OCI-LY3 (cell line): ENCODE measurements around the gene NBDY.
A peak's percentile ranks its signal among the peaks of the same experiment; 100 is the strongest.

Source experiments
- H2AFZ ChIP-seq: fragments of 200-600, 300-600 bp; shearing (Covaris generic); 2 replicates; pipeline ENCODE4 v1.6.0; 2014; ENCODE audit warnings: antibody characterized with exemption, low read depth, low read length
- H3K27ac ChIP-seq: fragments of 200-600, 300-600 bp; sonication (generic); 2 replicates; pipeline ENCODE4 v1.5.1; 2014; ENCODE audit warnings: mild to moderate bottlenecking, low read length, moderate library complexity, mixed read lengths
- H3K27me3 ChIP-seq: fragments of 200-600, 300-600 bp; sonication (generic); 2 replicates; pipeline ENCODE4 v1.6.1; 2014; ENCODE audit warnings: low read depth, low read length, mixed read lengths
- H3K36me3 ChIP-seq: fragments of 200-600, 300-600 bp; sonication (generic); replicated peaks from 2 replicates; pipeline ENCODE3; 2014; ENCODE audit warnings: low read depth, low read length, mixed read lengths
- H3K4me1 ChIP-seq: fragments of 300-600, 200-600 bp; sonication (generic); 2 replicates; pipeline ENCODE4 v1.6.1; 2014; ENCODE audit warnings: low read length, mixed read lengths
- H3K4me2 ChIP-seq: fragments of 200-600, 300-600 bp; sonication (generic); 2 replicates; pipeline ENCODE4 v1.6.1; 2014; ENCODE audit warnings: low read length, mixed read lengths
- H3K4me3 ChIP-seq: fragments of 300-600, 200-600 bp; sonication (generic); 2 replicates; pipeline ENCODE4 v1.5.1; 2014; ENCODE audit warnings: antibody characterized with exemption, mild to moderate bottlenecking, low read length, moderate library complexity
- H3K79me2 ChIP-seq: fragments of 300-600, 200-600 bp; shearing (Covaris generic); 2 replicates; pipeline ENCODE4 v1.6.1; 2014; ENCODE audit warnings: mild to moderate bottlenecking, low read length, mixed read lengths
- H3K9ac ChIP-seq: fragments of 300-600, 200-600 bp; shearing (Covaris generic); 2 replicates; pipeline ENCODE4 v1.6.0; 2014; ENCODE audit warnings: mild to moderate bottlenecking, low read length, moderate library complexity
- H3K9me3 ChIP-seq: fragments of 200-600, 300-600 bp; shearing (Covaris generic); 2 replicates; pipeline ENCODE4 v1.6.1; 2014; ENCODE audit warnings: low read length, mixed read lengths; ENCODE audit not compliant: insufficient read depth
- H4K20me1 ChIP-seq: fragments of 200-600, 300-600 bp; sonication (generic); 2 replicates; pipeline ENCODE4 v1.6.1; 2016; ENCODE audit warnings: low read length, mixed read lengths; ENCODE audit not compliant: insufficient read depth
- CTCF ChIP-seq: fragments of 200-600, 300-600 bp; sonication (generic); IDR thresholded peaks from 2 replicates; pipeline ENCODE4 v1.5.1; 2014; ENCODE audit warnings: antibody characterized with exemption, low read length, low read depth
- EZH2phosphoT487 ChIP-seq: fragments of 200-600 bp; shearing (Covaris generic); IDR thresholded peaks from 2 replicates; pipeline ENCODE4 v1.6.1; 2018; ENCODE audit warnings: antibody characterized with exemption, mixed run types, low read depth

The NBDY gene

GRCh38 chrX:56762220-56762619 lies 33.2 kb downstream of the NBDY start:
- TF ChIP-seq CTCF (no peak), EZH2phosphoT487 (no peak)
- peaks cover 7% of the 10 kb centered on the region; the same call in 1 of the 2 replicates for H3K79me2 ChIP-seq
- peaks cover 47% of the 10 kb centered on the region for H3K4me1 ChIP-seq
- peak overlapping the region; percentile 31; the same call in 1 of the 2 replicates for H3K27ac ChIP-seq
- H3K9ac ChIP-seq: no peak overlapping the region
- H4K20me1 ChIP-seq: no peaks in the 10 kb centered on the region
- no peaks in the 10 kb centered on the region for H3K9me3 ChIP-seq
- no peak overlapping the region for H2AFZ ChIP-seq
- no peaks in the 10 kb centered on the region for H3K36me3 ChIP-seq
- peak overlapping the region; percentile 9; the same call in 1 of the 2 replicates for H3K4me3 ChIP-seq
- no peaks in the 10 kb centered on the region for H3K27me3 ChIP-seq
- H3K4me2 ChIP-seq: peak overlapping the region; percentile 90

GRCh38 chrX:56762707-56763555 lies 33.9 kb downstream of the NBDY start:
- Histone ChIP-seq H2AFZ (no peak overlapping the region), H3K79me2 (peaks cover 7% of the 10 kb centered on the region; the same call in 1 of the 2 replicates), H4K20me1 (no peaks in the 10 kb centered on the region), H3K27ac (peak overlapping the region; percentile 91), H3K9ac (peak overlapping the region; percentile 81; the same call in 1 of the 2 replicates), H3K27me3 (no peaks in the 10 kb centered on the region), H3K4me3 (peak overlapping the region; percentile 9; the same call in 1 of the 2 replicates), H3K4me2 (peak overlapping the region; percentile 90), H3K4me1 (peaks cover 43% of the 10 kb centered on the region), H3K9me3 (no peaks in the 10 kb centered on the region), H3K36me3 (no peaks in the 10 kb centered on the region)
- no peak for TF ChIP-seq CTCF
- no peak for TF ChIP-seq EZH2phosphoT487

- TF ChIP-seq CTCF: peak; percentile 54
- TF ChIP-seq EZH2phosphoT487: no peak
- peak overlapping the region; percentile 81 for H3K9ac ChIP-seq
- peaks cover 43% of the 10 kb centered on the region for H3K4me1 ChIP-seq
- H3K9me3 ChIP-seq: no peaks in the 10 kb centered on the region
- H3K27me3 ChIP-seq: no peaks in the 10 kb centered on the region
- no peaks in the 10 kb centered on the region for H3K36me3 ChIP-seq
- peak overlapping the region; percentile 76 for H3K4me3 ChIP-seq
- H3K4me2 ChIP-seq: peak overlapping the region; percentile 90
- no peaks in the 10 kb centered on the region for H4K20me1 ChIP-seq
- H3K79me2 ChIP-seq: peaks cover 7% of the 10 kb centered on the region; the same call in 1 of the 2 replicates
- H2AFZ ChIP-seq: peak overlapping the region; percentile 74; the same call in 1 of the 2 replicates
- peak overlapping the region; percentile 91 for H3K27ac ChIP-seq
Observed at GRCh38 chrX:56763556-56764152, 34.6 kb downstream of the NBDY start.
